GM13976 (cell line): ENCODE data around the gene KLHL6.

ENCODE experiments used
- DNase-seq: peaks from one replicate; pipeline ENCODE4 v3.0.0; 2012; ENCODE audit warnings: low spot score
- in situ Hi-C: fragments of 300-500 bp; cut with MboI; formaldehyde crosslinking; loops from one replicate; pipeline ENCODE4 v1.12.0; 2022; ENCODE audit warnings: low sequenced_read_pairs, mixed read lengths, inconsistent platforms; ENCODE audit not compliant: unreplicated experiment
- TF ChIP-seq, protein P1 (sequence below): IDR thresholded peaks from 2 replicates; pipeline ENCODE4 v1.5.1; 2012; ENCODE audit warnings: borderline replicate concordance, mild to moderate bottlenecking; ENCODE audit not compliant: insufficient read depth; ENCODE audit errors: extremely low read depth, missing control alignments, control extremely low read depth

KLHL6 gene, protein sequence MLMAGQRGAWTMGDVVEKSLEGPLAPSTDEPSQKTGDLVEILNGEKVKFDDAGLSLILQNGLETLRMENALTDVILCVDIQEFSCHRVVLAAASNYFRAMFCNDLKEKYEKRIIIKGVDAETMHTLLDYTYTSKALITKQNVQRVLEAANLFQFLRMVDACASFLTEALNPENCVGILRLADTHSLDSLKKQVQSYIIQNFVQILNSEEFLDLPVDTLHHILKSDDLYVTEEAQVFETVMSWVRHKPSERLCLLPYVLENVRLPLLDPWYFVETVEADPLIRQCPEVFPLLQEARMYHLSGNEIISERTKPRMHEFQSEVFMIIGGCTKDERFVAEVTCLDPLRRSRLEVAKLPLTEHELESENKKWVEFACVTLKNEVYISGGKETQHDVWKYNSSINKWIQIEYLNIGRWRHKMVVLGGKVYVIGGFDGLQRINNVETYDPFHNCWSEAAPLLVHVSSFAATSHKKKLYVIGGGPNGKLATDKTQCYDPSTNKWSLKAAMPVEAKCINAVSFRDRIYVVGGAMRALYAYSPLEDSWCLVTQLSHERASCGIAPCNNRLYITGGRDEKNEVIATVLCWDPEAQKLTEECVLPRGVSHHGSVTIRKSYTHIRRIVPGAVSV

DNA sequence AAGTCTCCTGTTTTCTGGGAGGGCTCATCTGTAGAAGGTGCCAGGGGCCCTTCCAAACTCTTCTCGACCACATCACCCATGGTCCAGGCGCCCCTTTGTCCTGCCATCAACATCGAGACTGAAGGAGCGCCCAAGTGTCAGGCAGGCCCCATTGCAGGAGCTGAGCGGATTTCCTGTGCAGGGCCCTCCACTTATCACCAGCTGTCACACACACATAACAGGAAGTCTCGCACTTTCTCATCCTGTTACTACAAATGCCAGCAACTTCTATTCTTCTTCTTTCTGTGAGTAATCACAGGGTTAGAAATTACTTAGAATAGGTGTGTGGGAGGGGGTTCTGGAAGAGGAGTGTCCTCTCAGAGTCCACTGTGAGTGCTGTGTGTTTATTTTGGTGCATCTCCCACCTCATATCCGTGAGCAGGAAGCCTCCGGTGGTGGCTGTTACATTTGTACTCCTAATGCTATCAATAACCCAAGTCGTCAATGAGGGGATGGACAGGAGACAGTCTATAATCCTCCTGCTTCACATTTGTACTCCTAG, at the start of gene KLHL6:
Gene KLHL6 (minus strand): TSS at position 166 of the 541 bp plus-strand sequence. CDS start 53 bp downstream, at position 113.
- in situ Hi-C loops: no loop called here
- peak; percentile 83 for DNase-seq
- TF ChIP-seq, protein P1, sequence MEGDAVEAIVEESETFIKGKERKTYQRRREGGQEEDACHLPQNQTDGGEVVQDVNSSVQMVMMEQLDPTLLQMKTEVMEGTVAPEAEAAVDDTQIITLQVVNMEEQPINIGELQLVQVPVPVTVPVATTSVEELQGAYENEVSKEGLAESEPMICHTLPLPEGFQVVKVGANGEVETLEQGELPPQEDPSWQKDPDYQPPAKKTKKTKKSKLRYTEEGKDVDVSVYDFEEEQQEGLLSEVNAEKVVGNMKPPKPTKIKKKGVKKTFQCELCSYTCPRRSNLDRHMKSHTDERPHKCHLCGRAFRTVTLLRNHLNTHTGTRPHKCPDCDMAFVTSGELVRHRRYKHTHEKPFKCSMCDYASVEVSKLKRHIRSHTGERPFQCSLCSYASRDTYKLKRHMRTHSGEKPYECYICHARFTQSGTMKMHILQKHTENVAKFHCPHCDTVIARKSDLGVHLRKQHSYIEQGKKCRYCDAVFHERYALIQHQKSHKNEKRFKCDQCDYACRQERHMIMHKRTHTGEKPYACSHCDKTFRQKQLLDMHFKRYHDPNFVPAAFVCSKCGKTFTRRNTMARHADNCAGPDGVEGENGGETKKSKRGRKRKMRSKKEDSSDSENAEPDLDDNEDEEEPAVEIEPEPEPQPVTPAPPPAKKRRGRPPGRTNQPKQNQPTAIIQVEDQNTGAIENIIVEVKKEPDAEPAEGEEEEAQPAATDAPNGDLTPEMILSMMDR: no peak

DNA sequence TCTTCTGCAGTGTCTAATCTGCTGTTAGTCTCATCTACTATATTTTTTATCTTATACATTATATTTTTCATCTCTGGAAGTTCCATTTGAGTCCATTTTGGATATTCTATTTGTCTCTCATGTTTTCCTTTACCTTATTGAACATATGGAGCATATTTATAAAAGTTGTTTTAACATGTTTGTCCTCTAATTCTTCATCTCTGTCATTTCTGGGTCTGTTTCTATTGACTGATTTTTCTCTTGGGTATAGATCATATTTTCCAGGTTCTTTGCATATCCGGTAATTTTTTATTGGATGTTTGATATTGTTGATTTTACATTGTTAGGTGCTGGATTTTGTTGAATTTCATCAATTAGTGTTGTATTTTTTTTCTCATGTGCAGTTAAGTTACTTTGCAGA, 42.5 kb upstream of the KLHL6 start:
- in situ Hi-C loops: no loop called here
- no peak for DNase-seq
- TF ChIP-seq, protein P1: no peak

DNA sequence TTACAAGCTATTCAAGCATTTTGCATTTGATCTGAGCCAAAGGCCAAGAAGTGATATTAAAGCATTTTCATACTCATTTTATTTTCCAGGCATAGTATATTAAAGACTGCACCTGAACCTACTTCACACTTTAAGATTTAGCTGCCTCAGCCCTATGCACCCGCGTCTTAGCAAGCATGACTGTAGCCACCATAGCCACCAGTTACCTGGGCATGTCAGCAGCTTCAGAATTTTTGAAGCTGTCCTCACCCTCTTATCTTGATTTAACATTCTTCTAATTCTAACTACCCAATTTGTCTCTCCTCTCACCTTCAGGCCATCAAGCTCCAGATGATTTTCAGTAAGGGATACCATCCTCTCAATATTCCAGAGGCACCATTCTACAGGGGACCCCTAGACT, 39.1 kb upstream of the KLHL6 start:
- TF ChIP-seq, protein P1: no peak
- DNase-seq: no peak
- in situ Hi-C loops: no loop called here

DNA sequence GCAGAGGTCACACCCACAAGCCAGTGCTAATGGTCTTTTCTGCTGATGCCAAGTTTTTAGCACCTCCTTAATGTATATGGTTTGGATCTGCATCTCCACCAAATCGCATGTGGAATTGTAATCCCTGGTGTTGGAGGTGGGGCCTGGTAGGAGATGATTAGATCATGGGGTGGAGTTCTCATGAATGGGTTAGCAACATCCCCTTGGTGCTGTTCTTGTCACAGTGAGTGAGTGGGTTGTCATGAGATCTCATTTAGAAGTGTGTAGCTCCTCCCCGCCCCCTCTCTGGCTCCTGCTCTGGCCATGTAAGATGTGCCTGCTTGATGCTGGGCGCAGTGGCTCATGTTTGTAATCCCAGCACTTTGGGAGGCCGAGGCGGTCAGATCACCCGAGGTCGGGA, 37.3 kb upstream of the KLHL6 start:
- TF ChIP-seq, protein P1: no peak
- in situ Hi-C loops: no loop called here
- DNase-seq: no peak

DNA sequence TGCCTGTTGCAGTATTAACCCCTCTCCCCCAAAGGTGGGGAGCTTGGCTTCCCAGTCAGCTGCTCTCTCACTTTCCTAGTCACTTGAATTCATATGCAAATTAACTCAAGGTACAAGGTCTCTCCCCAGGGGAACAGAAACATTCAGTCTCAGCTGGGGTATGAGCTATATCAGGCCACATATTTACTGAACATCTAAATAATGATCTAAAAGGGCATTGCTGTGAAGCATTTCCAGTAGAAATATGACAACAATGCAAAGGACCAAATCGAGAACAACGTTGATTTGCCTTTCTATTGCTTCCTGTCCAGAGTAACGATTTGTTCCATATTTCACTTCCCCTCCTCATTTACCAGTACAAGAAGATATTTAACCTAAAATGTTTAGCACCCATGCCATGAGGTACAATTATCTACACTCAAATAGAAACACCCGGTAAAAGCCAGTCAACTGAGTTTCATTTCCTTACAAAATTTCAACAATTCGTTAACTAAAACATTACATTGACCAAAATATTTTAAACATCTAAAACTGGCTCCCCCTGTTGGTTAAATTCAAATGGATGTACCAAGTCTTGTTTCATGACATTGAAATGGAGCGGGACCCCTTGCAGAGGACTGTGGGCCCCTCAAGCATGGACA, 36.5 kb upstream of the KLHL6 start:
- in situ Hi-C loops: no loop called here
- peak; percentile 64 for DNase-seq

DNA sequence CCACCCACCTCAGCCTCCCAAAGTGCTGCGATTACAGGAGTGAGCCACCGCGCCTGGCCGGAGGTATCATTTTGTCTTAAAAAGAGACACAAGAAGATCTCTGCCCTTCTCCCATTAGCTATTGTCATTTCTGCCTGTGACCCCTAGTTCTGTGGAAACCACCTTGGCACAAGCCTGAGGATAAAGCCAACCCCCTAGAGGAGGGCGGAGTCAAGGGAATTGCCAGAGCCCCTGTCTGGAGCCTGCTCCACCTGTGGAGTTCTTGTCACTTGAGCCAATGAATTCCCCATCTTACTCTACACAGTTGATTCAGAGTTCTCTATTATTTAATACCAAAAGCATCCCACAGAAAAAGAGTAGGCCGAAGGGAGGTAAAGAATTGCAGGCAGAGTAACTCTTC, 34.9 kb upstream of the KLHL6 start:
- no peak for DNase-seq
- in situ Hi-C loops: no loop called here
- TF ChIP-seq, protein P1: no peak

More for the DNA sequence above, 36.5 kb upstream of the KLHL6 start:
- TF ChIP-seq, protein P1: peak; percentile 24
